K562 (cell line): ENCODE measurements around the gene TP53BP2. TPM values are rescaled to one million over a fixed set of nuclear protein-coding genes. Genes with fewer than 3 reads are reported as not detected.

Source experiments
- ATAC-seq: fragments of 200-7000 bp; cut with Tn5 transposase; 3 replicates; pipeline ENCODE4 v1.9.1; 2020; ENCODE audit warnings: moderate library complexity
- BruUV-seq: library from RNA; stranded (reverse); fragments of 400-500 nt; replicated peaks from 2 replicates; lab custom pipeline; 2021; lab: Mats Ljungman, UMichigan
- CTCF ChIA-PET: fragments of 300-600 bp; formaldehyde crosslinking; extraction: SDS; loops from one replicate; lab custom pipeline; 2021; ENCODE audit warnings: low intra/inter-chr PET ratio; lab: Yijun Ruan, JAX
- POLR2A ChIA-PET: fragments of 300-600, 350-650 bp; sonication (Branson Sonifier 250); formaldehyde crosslinking; extraction: SDS; loops from one replicate; lab custom pipeline; 2021; ENCODE audit warnings: antibody characterized with exemption, inconsistent platforms; lab: Yijun Ruan, JAX
- DNase-seq, 4 experiments: peaks; one replicate each; pipeline versions ENCODE4 v3.0.0 to v3.0.0-alpha.2; 2011 to 2018; ENCODE audit warnings: low spot score in 3 of 4, mixed read lengths in 3 of 4; ENCODE audit errors: extremely low read depth in 1 of 4
- FAIRE-seq: peaks from 2 replicates; lab custom pipeline; 2011; peaks lifted over from hg19 to GRCh38; lab: Jason Lieb, UNC
- H2AFZ ChIP-seq: 2 replicates; pipeline ENCODE4 v1.6.0; 2011; ENCODE audit warnings: low read depth, low read length, control low read depth, inconsistent platforms
- H3K27ac ChIP-seq: fragments of 200-600 bp; 3 replicates; pipeline ENCODE4 v1.8.0; 2011; ENCODE audit warnings: low read depth, mild to moderate bottlenecking, control low read depth, inconsistent platforms, low read length, moderate library complexity, mixed read lengths; ENCODE audit errors: extremely low read depth
- H3K27me3 ChIP-seq, 2 experiments: fragments of 300-600 bp in 1 of 2; 2 replicates in 1 of 2; 3 replicates in 1 of 2; pipeline versions ENCODE4 v1.6.0 to v1.8.0; 2011; ENCODE audit warnings: inconsistent platforms in 2 of 2, low read length in 2 of 2, mild to moderate bottlenecking in 1 of 2, mixed read lengths in 1 of 2, moderate library complexity in 1 of 2; ENCODE audit not compliant: control insufficient read depth in 2 of 2, insufficient read depth in 2 of 2
- H3K36me3 ChIP-seq: fragments of 300-600 bp; 3 replicates; pipeline ENCODE4 v1.8.0; 2011; ENCODE audit warnings: mild to moderate bottlenecking, low read length, inconsistent platforms; ENCODE audit not compliant: control insufficient read depth, insufficient read depth
- H3K4me1 ChIP-seq, 2 experiments: fragments of 200-600 bp in 1 of 2; replicated peaks in 1 of 2; 2 replicates in 1 of 2; 3 replicates in 1 of 2; pipeline versions ENCODE4 v1.5.1 to v1.8.0; 2011; ENCODE audit warnings: inconsistent platforms in 2 of 2, low read length in 2 of 2, mild to moderate bottlenecking in 1 of 2, mixed read lengths in 1 of 2, moderate library complexity in 1 of 2; ENCODE audit not compliant: control insufficient read depth in 2 of 2, insufficient read depth in 2 of 2
- H3K4me2 ChIP-seq: 2 replicates; pipeline ENCODE4 v1.6.1; 2011; ENCODE audit warnings: low read length, control low read depth, inconsistent platforms, mixed read lengths; ENCODE audit not compliant: insufficient read depth
- H3K4me3 ChIP-seq: fragments of 200-600 bp; sonication (generic), shearing (Covaris generic); 2 replicates; pipeline ENCODE4 v1.5.1; 2016; ENCODE audit warnings: control low read depth, inconsistent platforms
- H3K79me2 ChIP-seq: fragments of 200-600 bp; 3 replicates; pipeline ENCODE4 v1.8.0; 2011; ENCODE audit warnings: low read length, inconsistent platforms; ENCODE audit not compliant: control insufficient read depth, insufficient read depth
- H3K9ac ChIP-seq, 2 experiments: 2 replicates each; pipeline versions ENCODE4 v1.6.0 to v1.6.1; 2011; ENCODE audit warnings: low read depth in 2 of 2, low read length in 2 of 2, control low read depth in 1 of 2, inconsistent platforms in 1 of 2, mild to moderate bottlenecking in 1 of 2, mixed read lengths in 1 of 2; ENCODE audit not compliant: insufficient read depth in 1 of 2
- H3K9me1 ChIP-seq: one replicate; pipeline ENCODE4 v1.6.0; 2011; ENCODE audit warnings: inconsistent platforms, mild to moderate bottlenecking, low read length, moderate library complexity; ENCODE audit not compliant: control insufficient read depth, insufficient read depth
- H3K9me3 ChIP-seq: replicated peaks from 2 replicates; pipeline ENCODE4 v1.5.1; 2011; ENCODE audit warnings: low read depth, low read length, inconsistent platforms; ENCODE audit not compliant: control insufficient read depth, insufficient read depth
- H4K20me1 ChIP-seq: replicated peaks from 2 replicates; pipeline ENCODE4 v1.6.1; 2011; ENCODE audit warnings: low read length, inconsistent platforms, mixed read lengths; ENCODE audit not compliant: control insufficient read depth, insufficient read depth
- ARHGAP35 ChIP-seq: fragments of 450-650 bp; IDR thresholded peaks from 2 replicates; pipeline ENCODE4 v1.6.1; 2018; ENCODE audit not compliant: partially characterized antibody
- IFI16 ChIP-seq: fragments of 250-450 bp; sonication (Bioruptor Pico); IDR thresholded peaks from 2 replicates; pipeline ENCODE4 v2.1.2; 2022; ENCODE audit warnings: mild to moderate bottlenecking, inconsistent platforms
- MBD2 ChIP-seq: sonication (generic); IDR thresholded peaks from 2 replicates; pipeline ENCODE4 v1.6.1; 2016; ENCODE audit warnings: low read depth, borderline replicate concordance
- ZNF239 ChIP-seq: fragments of 250-450 bp; sonication (Bioruptor Pico); IDR thresholded peaks from 2 replicates; pipeline ENCODE4 v1.4.0; 2020; ENCODE audit warnings: mild to moderate bottlenecking
- ZNF41 ChIP-seq: fragments of 250-450 bp; sonication (Bioruptor Pico); conservative IDR thresholded peaks from 2 replicates; pipeline ENCODE4 v1.4.0; 2020; ENCODE audit warnings: mild to moderate bottlenecking
- ZNF57 ChIP-seq: fragments of 450-650 bp; formaldehyde crosslinking; IDR thresholded peaks from 2 replicates; pipeline ENCODE4 v1.4.0; 2020; ENCODE audit warnings: mild to moderate bottlenecking, moderate library complexity
- WGBS: fragments of 100-300 bp; shearing (Covaris generic); methylation state at CpG from one replicate; pipeline ENCODE4 v1.1.6; 2016; ENCODE audit warnings: low coverage, mixed read lengths; ENCODE audit not compliant: insufficient coverage; ENCODE audit errors: missing lambda C conversion rate; 5-methylcytosine and 5-hydroxymethylcytosine counted together
- in situ Hi-C: fragments of 300-500 bp; cut with MboI; formaldehyde crosslinking; loops from 4 replicates; pipeline ENCODE4 v1.15.0; 2018; ENCODE audit warnings: inconsistent platforms, mixed read lengths
- intact Hi-C: fragments of 100-400 bp; cut with micrococcal nuclease; formaldehyde crosslinking; loops from 2 replicates; pipeline ENCODE4 v1.14.2; 2022
- polyA plus RNA-seq, 8 experiments: library from polyadenylated mRNA; depleted of rRNA in 4 of 8; stranded (reverse) in 5 of 8; unstranded in 3 of 8; fragments of >200 nt; fragmentation: Nextera tagmentation in 2 of 8; fragmentation: Illumina TruSeq in 1 of 8; extraction: Ambion mirVana in 2 of 8; extraction: Trizol in 1 of 8; gene quantifications; 2 replicates each; pipeline versions ENCODE4 v1.2.1 to v1.2.3, GENCODE V29; 2011 to 2014; ENCODE audit warnings: inconsistent platforms in 1 of 8, missing spikeins in 1 of 8
- total RNA-seq, 7 experiments: library from RNA; depleted of rRNA in 6 of 7; stranded (reverse); fragments of >200 nt in 6 of 7; fragmentation: Illumina TruSeq in 2 of 7; extraction: Trizol in 2 of 7; gene quantifications; 2 replicates each; pipeline versions ENCODE4 v1.2.1 to v1.2.3, GENCODE V29; 2011 to 2021; ENCODE audit warnings: low replicate concordance in 1 of 7
- TF ChIP-seq, protein P1 (sequence below): sonication (generic); formaldehyde crosslinking; IDR thresholded peaks from 2 replicates; pipeline ENCODE4 v1.8.0; 2022; ENCODE audit warnings: missing genetic modification reagents, mild to moderate bottlenecking, borderline replicate concordance

Gene TP53BP2
- total and polyA plus RNA-seq, 9 of the 15 experiments (the other 6 are each of a cell fraction or from before 2014, with no cell fraction given) = 17.0 to 69.6 (median 40.1) TPM

DNA sequence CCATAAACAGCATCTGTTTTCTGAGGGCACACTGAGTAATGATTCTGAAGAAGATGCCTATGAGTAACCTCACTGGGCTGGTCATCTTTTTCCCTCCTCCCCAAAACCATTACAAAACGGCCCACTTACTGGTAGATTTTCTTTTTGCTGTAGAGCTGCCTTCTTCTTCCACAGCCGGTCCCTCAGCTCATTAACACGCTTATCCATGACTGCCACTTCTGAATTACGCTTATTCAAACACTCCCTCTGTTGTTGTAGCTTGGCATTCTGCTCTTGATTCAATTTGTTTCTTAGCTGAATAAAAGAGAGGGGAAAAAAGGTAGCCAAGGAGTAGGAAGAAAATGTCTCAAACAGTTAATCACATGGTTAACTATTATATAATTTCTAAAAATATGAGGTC lies 43.1 kb downstream of the TP53BP2 start:
- H3K36me3 ChIP-seq = peaks cover 92% of the 10 kb centered on the region
- no peaks in the 10 kb centered on the region for H3K9me3 ChIP-seq
- WGBS = 75% methylated on average over 4 of the region's 4 CpGs
- H2AFZ ChIP-seq = no peak overlapping the region
- TF ChIP-seq, protein P1, sequence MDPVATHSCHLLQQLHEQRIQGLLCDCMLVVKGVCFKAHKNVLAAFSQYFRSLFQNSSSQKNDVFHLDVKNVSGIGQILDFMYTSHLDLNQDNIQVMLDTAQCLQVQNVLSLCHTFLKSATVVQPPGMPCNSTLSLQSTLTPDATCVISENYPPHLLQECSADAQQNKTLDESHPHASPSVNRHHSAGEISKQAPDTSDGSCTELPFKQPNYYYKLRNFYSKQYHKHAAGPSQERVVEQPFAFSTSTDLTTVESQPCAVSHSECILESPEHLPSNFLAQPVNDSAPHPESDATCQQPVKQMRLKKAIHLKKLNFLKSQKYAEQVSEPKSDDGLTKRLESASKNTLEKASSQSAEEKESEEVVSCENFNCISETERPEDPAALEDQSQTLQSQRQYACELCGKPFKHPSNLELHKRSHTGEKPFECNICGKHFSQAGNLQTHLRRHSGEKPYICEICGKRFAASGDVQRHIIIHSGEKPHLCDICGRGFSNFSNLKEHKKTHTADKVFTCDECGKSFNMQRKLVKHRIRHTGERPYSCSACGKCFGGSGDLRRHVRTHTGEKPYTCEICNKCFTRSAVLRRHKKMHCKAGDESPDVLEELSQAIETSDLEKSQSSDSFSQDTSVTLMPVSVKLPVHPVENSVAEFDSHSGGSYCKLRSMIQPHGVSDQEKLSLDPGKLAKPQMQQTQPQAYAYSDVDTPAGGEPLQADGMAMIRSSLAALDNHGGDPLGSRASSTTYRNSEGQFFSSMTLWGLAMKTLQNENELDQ (CRISPR knock-in tag) = no peak
- TF ChIP-seq MBD2 (no peak), ZNF239 (no peak), ARHGAP35 (no peak), ZNF41 (CRISPR knock-in tag) (no peak), IFI16 (no peak), ZNF57 (no peak)
- POLR2A ChIA-PET = interaction anchor here (0.6 to 2.3 kb wide), 7 partner anchors 9 to 347 kb away, joined by 3 to 11 read pairs (median 4); partner anchors contain the start of gene TP53BP2
- no TSS peak for BruUV-seq
- in situ Hi-C loops (no loop called here), intact Hi-C loops (no loop called here)
- H3K27me3 ChIP-seq = no peaks in the 10 kb centered on the region
- no peaks in the 10 kb centered on the region for H3K79me2 ChIP-seq
- DNase-seq (no peak), FAIRE-seq (no peak), ATAC-seq (no peak)
- H3K27ac ChIP-seq = no peak overlapping the region
- H3K4me3 ChIP-seq = no peak overlapping the region
- no peaks in the 10 kb centered on the region for H3K4me1 ChIP-seq
- H3K9ac ChIP-seq = no peak overlapping the region
- CTCF ChIA-PET = interaction anchor here (0.9 kb wide), 1 partner anchor 9 kb away, joined by 4 read pairs; no protein-coding TSS in a partner anchor
- no peak overlapping the region for H3K4me2 ChIP-seq
- H4K20me1 ChIP-seq = no peaks in the 10 kb centered on the region
- H3K9me1 ChIP-seq = no peaks in the 10 kb centered on the region
